Measurements from ENCODE around the gene PDLIM4.

PDLIM4 gene

GRCh38 chr5:132251220-132251725 lies 6.2 kb upstream of the PDLIM4 start:
- in situ Hi-C loops (cut with MboI; ENCODE audit: low sequenced_read_pairs): no loop called here

DNA sequence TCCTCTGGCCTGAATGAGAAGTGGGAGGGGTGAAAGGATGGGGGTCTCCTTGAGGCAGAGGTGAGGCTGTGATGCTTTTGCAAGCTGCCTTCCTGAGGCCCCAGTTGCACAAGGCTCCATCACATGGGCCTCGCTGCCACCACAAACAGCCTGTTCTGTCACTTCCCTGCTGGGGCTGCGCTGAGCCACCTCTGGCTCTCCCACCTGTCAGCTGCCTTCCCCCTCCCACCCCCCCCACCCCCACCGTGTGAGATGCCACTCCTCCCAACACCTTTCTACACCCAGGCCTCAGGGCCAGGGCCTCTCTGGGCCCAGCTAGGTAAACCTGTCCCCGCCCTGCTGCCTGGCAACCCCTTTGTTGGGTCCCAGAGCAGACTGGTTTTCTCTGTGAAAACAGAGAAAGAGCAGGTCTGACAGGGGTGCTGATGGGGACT lies 4.5 kb upstream of the PDLIM4 start:
- in situ Hi-C loops (cut with MboI; ENCODE audit: low sequenced_read_pairs): no loop called here

DNA sequence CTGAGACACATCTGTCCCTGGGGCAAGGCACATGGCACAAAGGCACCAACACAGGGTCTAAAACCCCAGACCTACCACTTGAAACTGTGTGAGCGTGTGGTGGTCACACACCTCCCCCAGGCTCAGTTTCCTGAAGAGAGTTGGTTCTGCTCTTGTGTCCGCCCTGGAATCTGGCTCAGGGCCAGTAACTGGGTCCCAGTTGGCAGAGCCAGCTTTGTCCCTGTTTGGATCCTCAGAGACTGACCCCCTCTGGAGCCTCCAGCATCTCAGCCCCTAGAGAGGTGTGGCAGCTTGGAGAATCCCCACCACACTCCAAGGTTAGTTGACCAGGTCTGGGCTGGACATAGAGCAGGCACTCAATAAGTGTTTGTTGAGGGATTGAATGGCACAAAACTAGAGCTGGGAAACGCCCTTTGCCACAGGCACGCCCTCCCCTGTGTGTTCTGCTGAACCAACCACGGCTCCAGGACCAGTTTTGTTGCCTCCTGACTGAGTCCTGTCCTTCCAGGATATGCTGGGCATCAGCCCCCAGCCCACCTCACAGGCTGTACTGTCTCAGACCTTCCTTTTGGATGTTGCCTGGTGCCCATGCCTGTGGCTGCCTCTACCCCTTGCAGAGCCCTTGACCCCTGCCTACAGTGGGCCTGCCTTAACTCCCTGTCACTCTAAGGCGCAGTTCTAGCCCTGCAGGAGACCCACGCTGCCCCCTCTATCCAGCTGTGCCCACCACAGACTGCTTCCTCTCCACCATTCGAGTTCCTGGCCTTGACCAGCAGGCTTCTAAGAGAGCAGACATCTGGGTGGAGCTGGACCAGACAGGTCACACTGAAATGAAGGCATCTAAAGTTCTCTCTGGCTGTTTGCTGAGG lies 3.8 kb upstream of the PDLIM4 start:
- in situ Hi-C loops (cut with MboI; ENCODE audit: low sequenced_read_pairs): no loop called here

- in situ Hi-C loops (cut with MboI; ENCODE audit: low sequenced_read_pairs): no loop called here
Measured at GRCh38 chr5:132254321-132254977, 3.0 kb upstream of the PDLIM4 start.

- in situ Hi-C loops (cut with MboI; ENCODE audit: low sequenced_read_pairs): no loop called here
Measured at GRCh38 chr5:132256086-132256782, 1.3 kb upstream of the PDLIM4 start.

DNA sequence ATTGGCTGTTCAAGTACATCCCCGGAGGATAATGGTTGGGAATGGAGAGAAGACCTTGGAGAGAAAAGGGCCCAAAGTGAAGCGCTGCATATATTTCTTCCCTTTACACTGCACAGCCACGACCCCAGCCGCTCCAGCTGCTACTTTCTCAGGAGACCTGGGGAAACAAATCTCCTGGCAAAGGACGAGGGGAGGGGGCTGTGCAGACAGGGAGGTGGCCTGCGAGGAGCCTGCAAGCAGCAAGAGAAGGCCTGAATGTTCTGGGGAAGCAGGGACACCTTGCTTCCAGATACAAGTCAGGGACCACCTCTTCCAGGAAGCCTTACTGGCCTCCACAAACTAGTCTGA lies 739 bp upstream of the PDLIM4 start:
- in situ Hi-C loops (cut with MboI; ENCODE audit: low sequenced_read_pairs): no loop called here

DNA sequence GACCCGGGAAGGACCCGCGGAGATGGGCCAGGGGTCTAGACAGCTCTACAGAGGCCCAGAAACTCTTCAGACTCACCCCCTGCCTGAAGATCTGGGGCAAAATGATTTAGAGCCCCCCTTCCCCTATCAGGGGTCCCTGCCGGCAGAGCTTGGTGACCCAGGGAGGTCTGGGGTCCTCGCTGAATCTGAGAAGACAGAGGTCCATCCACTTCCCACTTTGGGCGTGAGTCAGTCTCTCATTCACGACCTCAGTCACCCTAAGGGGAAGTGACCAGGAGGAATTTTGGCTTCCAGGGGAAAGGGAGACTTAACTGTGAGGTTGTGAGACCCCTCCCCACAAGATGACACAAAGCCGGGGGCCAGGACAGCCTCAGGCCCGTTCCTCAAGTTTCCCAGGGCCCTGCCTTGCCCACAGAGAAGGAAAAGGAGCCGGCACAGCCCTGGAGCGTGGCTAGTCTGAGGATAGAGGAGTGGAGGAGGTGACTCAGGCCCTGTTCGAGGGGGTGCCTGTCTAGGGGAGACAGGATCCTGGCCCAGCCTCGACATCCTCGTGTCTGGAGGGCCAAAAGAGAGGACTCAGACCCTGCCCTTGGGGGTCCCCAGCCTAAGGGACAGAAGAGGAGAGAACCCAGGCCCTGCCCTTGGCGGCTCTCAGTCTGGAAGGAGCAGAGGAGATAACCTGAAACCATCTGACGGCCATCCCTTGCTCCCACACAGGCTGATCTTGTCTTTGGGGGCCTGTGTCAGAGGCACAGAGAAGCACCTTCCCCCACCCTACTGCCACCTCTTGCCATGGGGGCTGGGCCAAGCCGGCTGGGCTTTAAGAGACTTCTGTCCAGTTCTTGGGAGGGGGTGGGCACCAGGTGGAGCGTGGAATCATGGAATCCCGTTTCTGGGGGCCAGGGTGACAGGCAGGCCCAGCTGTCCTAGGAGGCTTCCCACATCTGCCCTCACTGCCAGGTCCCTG lies 889 bp downstream of the PDLIM4 start:
- in situ Hi-C loops (cut with MboI; ENCODE audit: low sequenced_read_pairs): no loop called here

DNA sequence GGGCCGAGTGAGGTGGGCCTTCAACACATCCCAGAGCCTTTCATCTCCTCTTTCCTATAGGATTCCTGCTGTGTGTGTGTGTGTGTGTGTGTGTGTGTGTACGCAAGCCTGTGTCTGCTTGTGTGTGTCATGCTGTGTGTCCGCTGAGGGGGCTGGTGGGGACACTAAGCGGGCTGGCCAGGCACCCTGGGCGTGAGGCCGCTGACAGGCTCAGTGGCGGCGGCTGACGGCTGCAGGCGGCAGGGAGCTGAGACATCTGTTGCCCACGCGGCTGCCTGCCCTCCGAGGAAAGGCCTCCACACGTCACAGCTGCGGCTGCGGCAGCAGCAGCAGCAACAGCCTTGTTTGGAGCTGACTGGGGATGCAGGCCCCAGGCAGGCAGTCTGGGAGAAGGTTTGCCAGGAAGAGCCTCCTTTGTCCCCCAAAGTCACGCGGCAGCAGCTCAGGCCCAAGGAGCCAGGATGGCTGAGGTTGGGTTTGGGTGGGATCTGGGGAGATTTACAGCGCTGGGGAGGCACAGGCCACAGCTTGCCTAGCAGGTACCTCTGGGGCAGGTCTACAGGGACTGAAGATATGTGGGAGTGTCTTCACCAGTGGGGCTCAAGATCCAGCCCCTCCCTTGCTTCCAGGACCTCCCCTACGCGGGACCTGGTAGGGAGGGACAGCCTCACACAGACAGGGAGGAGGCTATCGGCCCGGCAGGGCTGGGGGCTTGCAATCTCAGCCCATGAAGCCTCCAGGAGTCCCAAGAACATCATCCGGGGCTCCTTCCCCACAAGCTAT lies 1.8 kb downstream of the PDLIM4 start:
- in situ Hi-C loops (cut with MboI; ENCODE audit: low sequenced_read_pairs): no loop called here

DNA sequence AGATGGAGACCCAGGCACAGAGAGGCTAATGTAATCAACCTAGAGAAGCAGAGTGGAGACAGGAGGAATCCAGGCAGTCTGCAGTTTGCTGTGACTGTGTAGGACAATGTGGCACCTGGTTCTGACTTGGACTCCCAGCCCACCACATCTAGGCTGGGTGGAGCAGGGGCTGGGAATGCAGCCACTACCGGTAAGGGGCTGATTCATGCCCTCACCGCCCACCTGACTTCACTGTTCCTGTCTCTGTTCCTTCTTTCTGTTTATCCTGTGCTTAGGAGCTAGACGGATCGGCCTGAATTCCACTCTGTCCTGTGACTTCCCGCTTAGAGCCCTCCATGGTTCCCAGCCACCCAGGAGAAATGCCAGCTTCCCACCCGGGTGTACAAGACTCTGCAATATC lies 2.6 kb downstream of the PDLIM4 start:
- in situ Hi-C loops (cut with MboI; ENCODE audit: low sequenced_read_pairs): no loop called here

DNA sequence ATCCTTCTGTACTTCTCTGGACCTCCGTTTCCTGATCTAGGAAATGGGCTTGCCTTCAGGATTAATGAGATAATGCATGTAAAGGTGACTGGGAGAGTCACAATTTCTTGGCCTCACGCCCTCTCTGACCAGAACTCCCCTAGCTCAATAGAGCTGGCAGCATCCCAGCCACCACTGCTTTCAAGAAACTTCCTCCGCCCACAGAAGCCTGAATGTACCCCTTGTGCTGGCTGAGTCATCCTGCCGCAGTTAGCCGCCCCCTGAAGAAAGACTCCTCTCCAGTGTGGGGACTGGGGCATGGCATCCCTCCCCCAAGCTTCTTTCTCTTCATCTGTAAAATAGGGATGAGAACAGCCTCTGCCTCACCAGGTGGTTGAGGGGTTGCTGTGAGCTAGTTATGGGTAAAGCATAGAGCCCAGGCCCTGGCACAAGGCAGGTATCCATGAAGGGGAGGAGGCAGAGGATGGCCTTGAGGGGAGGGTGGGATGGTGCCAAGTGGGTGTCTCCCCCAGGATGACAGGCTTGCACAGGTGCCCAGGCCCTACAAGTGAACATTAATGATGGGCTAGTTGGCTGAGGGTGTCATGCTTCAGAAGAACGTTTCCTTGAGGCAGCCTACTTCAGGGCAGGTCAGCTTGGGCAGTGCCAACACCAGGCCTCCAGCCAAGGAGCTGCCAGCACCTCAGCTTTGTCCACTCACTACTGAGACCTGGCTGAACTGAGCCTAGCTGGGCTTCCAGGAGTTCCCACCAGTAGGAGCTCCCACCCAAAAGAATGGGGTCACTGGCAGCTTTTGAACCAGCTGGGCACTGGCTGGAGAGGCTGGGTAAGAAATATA lies 3.4 kb downstream of the PDLIM4 start:
- in situ Hi-C loops (cut with MboI; ENCODE audit: low sequenced_read_pairs): no loop called here

DNA sequence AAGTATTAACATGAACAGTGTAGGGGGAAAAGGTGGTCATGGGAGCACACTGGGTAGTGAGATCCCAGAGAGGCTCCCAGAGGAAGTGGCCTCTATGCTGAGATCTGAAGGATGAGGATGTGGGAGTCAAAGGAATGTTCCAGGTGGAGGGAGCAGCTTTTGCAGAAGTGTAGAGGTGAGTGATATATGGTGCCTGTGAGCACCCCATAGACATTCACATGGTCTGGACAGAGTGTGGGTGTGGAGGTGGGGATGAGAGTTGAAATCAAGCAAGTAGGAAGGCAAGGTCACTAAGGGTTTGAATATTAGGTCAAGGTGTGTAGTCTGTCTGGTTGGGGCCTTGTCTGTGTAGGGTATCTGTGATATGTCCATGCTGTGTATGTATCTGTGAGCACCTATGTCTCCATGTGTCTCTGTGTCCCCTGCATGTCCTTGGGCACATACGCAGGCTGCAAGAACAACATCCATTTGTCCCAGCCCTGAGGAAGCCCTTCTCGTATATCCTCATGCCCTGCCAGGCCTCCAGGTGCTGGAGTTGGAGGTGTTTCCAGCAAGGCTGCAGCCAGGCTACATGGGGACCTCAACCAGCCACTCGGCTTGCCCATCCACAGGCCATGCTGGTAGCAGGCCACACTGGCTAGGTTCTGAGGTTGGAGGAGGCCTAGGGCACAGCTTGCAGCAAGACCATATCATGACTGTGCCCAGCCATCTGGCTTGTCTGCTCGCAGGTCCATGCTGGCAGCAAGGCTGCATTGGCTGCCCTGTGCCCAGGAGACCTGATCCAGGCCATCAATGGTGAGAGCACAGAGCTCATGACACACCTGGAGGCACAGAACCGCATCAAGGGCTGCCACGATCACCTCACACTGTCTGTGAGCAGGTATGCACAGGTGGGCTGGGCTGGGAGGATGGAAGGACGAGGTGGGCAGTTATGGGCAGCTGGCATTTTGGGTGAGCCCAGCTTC lies 4.7 kb downstream of the PDLIM4 start:
- in situ Hi-C loops (cut with MboI; ENCODE audit: low sequenced_read_pairs): no loop called here

DNA sequence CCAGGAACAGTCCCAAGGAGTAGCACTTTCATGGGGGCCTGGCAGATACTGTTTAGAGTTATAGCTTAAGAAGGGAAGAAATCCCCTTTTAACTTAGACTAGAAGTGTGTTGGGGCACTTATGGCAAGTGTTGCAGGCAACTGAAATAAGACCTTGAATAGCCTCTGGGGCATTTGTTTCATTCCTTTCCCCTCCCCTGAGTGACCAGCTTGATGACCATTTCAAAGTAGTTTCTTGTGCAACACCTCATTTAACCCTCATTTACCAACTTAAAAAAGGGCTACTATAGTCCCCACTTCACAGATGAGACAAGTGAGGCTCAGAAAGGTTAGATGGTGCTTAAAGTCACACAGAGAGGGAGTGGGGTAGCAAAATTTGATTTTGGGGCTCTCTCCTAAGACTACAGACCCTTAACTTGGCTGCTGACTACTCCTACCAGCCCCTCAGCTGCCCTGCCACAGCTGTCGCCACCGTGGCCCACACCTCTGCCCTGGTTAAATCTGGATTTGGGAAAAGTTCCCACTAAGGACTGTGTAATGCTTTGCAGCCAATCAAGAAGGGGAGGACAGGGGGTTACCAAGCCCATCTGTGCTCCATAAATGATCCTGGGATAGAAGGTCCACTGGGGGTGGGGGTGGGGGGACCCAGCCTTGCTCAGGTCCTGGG lies 5.5 kb downstream of the PDLIM4 start:
- in situ Hi-C loops (cut with MboI; ENCODE audit: low sequenced_read_pairs): no loop called here

GRCh38 chr5:132263548-132264261 lies 6.2 kb downstream of the PDLIM4 start:
- in situ Hi-C loops (cut with MboI; ENCODE audit: low sequenced_read_pairs): no loop called here

GRCh38 chr5:132264546-132265335 lies 7.2 kb downstream of the PDLIM4 start:
- in situ Hi-C loops (cut with MboI; ENCODE audit: low sequenced_read_pairs): no loop called here

GRCh38 chr5:132265336-132266030 lies 8.0 kb downstream of the PDLIM4 start:
- in situ Hi-C loops (cut with MboI; ENCODE audit: low sequenced_read_pairs): no loop called here

Measured in hTERT RPE-1 (cell line).